Activated naive CD4-positive, alpha-beta T cell treated with anti-CD3 and anti-CD28 coated beads for 36 hours (primary cell): Measurements from ENCODE around the gene SDC1. TPM values are rescaled to one million over a fixed set of nuclear protein-coding genes. Genes with fewer than 3 reads are reported as not detected.

Experiments used
- CTCF ChIA-PET: fragments of 350-600 bp; sonication (Branson Sonifier 250); formaldehyde crosslinking; loops from one replicate; lab custom pipeline; 2021; ENCODE audit warnings: antibody characterized with exemption; lab: Charles Lee
- DNase-seq: peaks from one replicate; pipeline ENCODE4 v3.0.0-alpha.2; 2020
- H3K27ac Mint-ChIP-seq: one replicate; pipeline ENCODE4 v1.8.0; 2021; ENCODE audit warnings: mild to moderate bottlenecking, mixed read lengths
- H3K27me3 Mint-ChIP-seq: one replicate; pipeline ENCODE4 v1.8.0; 2021; ENCODE audit warnings: low read depth, mixed read lengths
- H3K36me3 Mint-ChIP-seq: one replicate; pipeline ENCODE4 v1.8.0; 2021; ENCODE audit warnings: low read depth, mixed read lengths
- H3K4me1 Mint-ChIP-seq: one replicate; pipeline ENCODE4 v1.8.0; 2021; ENCODE audit warnings: low read depth, mixed read lengths
- H3K4me3 Mint-ChIP-seq: one replicate; pipeline ENCODE4 v1.8.0; 2021; ENCODE audit warnings: mild to moderate bottlenecking, moderate library complexity, mixed read lengths
- H3K9me3 Mint-ChIP-seq: one replicate; pipeline ENCODE4 v1.8.0; 2021; ENCODE audit warnings: mixed read lengths
- intact Hi-C: fragments of 100-400 bp; cut with micrococcal nuclease; formaldehyde crosslinking; loops from one replicate; pipeline ENCODE4 v1.15.1; 2023
- total RNA-seq, 2 experiments: library from RNA; stranded (reverse); gene quantifications; one replicate each; pipeline ENCODE4 v1.2.3, GENCODE V29; 2021

The SDC1 gene
- total RNA-seq, 2 experiments from 2014 or later, result 0.67 TPM

DNA sequence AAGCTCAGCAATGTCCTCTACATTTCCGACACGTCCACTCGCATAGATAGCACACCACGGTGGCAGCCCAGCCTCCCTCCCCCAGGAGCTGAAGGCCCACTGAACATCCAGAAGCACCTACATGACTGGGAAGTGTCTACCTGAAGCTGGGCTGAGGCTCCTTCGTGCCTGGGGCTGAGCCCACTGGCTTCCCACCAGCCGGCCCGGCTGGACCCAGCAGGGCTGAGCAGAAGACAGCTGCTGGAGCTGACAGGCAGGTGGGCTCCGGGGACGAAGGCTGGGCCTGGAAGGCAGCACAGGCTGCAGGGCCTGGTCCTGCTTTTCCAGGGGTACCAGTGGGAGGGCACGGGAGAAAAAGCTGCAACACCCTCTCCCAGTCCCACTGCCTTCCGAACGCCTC is 13.5 kb downstream of the SDC1 start:
- intact Hi-C loops, result no loop called here
- Mint-ChIP-seq H3K4me3 (no peak overlapping the region), H3K4me1 (no peaks in the 10 kb centered on the region), H3K9me3 (no peaks in the 10 kb centered on the region), H3K27me3 (no peaks in the 10 kb centered on the region), H3K36me3 (no peaks in the 10 kb centered on the region), H3K27ac (no peak overlapping the region)
- no peak for DNase-seq
- CTCF ChIA-PET, result interaction anchor here (1.1 kb wide), 1 partner anchor 14 kb away, joined by 3 read pairs; no protein-coding TSS in a partner anchor

GRCh38 chr2:20210462-20210861 is 14.5 kb downstream of the SDC1 start:
- no peak overlapping the region for H3K27ac Mint-ChIP-seq
- no peaks in the 10 kb centered on the region for H3K9me3 Mint-ChIP-seq
- intact Hi-C loops, result no loop called here
- DNase-seq, result no peak
- no peaks in the 10 kb centered on the region for H3K36me3 Mint-ChIP-seq
- no peaks in the 10 kb centered on the region for H3K4me1 Mint-ChIP-seq
- CTCF ChIA-PET, result interaction anchor here (0.7 to 1.1 kb wide), 2 partner anchors 15 to 43 kb away, joined by 3 read pairs; no protein-coding TSS in a partner anchor
- H3K27me3 Mint-ChIP-seq, result no peaks in the 10 kb centered on the region
- no peak overlapping the region for H3K4me3 Mint-ChIP-seq

- Mint-ChIP-seq H3K27me3 (no peaks in the 10 kb centered on the region), H3K9me3 (no peaks in the 10 kb centered on the region)
- CTCF ChIA-PET, result no interaction called here
Measured at GRCh38 chr2:20209373-20210109, 15.4 kb downstream of the SDC1 start.

GRCh38 chr2:20208476-20208859 is 16.5 kb downstream of the SDC1 start:
- Mint-ChIP-seq H3K36me3 (no peaks in the 10 kb centered on the region), H3K27ac (no peak overlapping the region), H3K4me1 (no peaks in the 10 kb centered on the region), H3K4me3 (no peak overlapping the region), H3K27me3 (no peaks in the 10 kb centered on the region), H3K9me3 (no peaks in the 10 kb centered on the region)
- no peak for DNase-seq
- CTCF ChIA-PET, result no interaction called here
- intact Hi-C loops, result no loop called here

More at GRCh38 chr2:20209373-20210109, 15.4 kb downstream of the SDC1 start:
- no peak overlapping the region for H3K27ac Mint-ChIP-seq
- no peak overlapping the region for H3K4me3 Mint-ChIP-seq
- intact Hi-C loops, result no loop called here
- DNase-seq, result no peak
- H3K36me3 Mint-ChIP-seq, result no peaks in the 10 kb centered on the region
- H3K4me1 Mint-ChIP-seq, result no peaks in the 10 kb centered on the region

GRCh38 chr2:20207051-20207450 is 17.9 kb downstream of the SDC1 start:
- DNase-seq, result no peak
- no peak overlapping the region for H3K4me3 Mint-ChIP-seq
- no peaks in the 10 kb centered on the region for H3K27me3 Mint-ChIP-seq
- no peaks in the 10 kb centered on the region for H3K36me3 Mint-ChIP-seq
- H3K4me1 Mint-ChIP-seq, result no peaks in the 10 kb centered on the region
- CTCF ChIA-PET, result no interaction called here
- H3K9me3 Mint-ChIP-seq, result no peaks in the 10 kb centered on the region
- no peak overlapping the region for H3K27ac Mint-ChIP-seq
- intact Hi-C loops, result no loop called here

- no peaks in the 10 kb centered on the region for H3K4me1 Mint-ChIP-seq
- H3K4me3 Mint-ChIP-seq, result no peak overlapping the region
- H3K27me3 Mint-ChIP-seq, result no peaks in the 10 kb centered on the region
- H3K27ac Mint-ChIP-seq, result no peak overlapping the region
- intact Hi-C loops, result no loop called here
- no peak for DNase-seq
- H3K9me3 Mint-ChIP-seq, result no peaks in the 10 kb centered on the region
- no peaks in the 10 kb centered on the region for H3K36me3 Mint-ChIP-seq
- CTCF ChIA-PET, result no interaction called here
Measured at GRCh38 chr2:20205915-20206524, 18.9 kb downstream of the SDC1 start.

DNA sequence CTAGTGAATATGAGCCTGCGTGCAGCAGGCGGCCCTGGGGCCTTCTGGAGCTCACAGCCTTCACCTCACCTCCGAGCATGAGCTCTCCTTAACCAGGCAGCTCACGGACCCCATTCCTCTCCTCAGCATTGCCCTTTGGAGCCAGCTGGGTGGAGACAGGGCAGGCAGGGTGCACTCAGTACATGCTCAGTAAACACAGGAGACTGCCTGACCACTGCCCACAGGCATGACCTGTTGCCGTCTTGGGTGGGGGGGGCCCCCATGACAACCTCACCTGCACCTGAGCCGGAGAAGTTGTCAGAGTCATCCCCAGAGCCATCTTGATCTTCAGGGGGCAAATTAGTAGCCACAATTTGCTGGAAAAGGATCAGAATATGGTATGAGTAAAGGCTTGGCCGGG is 19.9 kb downstream of the SDC1 start:
- H3K9me3 Mint-ChIP-seq, result no peaks in the 10 kb centered on the region
- intact Hi-C loops, result no loop called here
- CTCF ChIA-PET, result no interaction called here
- H3K27ac Mint-ChIP-seq, result no peak overlapping the region
- DNase-seq, result no peak
- no peak overlapping the region for H3K4me3 Mint-ChIP-seq
- H3K36me3 Mint-ChIP-seq, result no peaks in the 10 kb centered on the region
- no peaks in the 10 kb centered on the region for H3K4me1 Mint-ChIP-seq
- H3K27me3 Mint-ChIP-seq, result no peaks in the 10 kb centered on the region

DNA sequence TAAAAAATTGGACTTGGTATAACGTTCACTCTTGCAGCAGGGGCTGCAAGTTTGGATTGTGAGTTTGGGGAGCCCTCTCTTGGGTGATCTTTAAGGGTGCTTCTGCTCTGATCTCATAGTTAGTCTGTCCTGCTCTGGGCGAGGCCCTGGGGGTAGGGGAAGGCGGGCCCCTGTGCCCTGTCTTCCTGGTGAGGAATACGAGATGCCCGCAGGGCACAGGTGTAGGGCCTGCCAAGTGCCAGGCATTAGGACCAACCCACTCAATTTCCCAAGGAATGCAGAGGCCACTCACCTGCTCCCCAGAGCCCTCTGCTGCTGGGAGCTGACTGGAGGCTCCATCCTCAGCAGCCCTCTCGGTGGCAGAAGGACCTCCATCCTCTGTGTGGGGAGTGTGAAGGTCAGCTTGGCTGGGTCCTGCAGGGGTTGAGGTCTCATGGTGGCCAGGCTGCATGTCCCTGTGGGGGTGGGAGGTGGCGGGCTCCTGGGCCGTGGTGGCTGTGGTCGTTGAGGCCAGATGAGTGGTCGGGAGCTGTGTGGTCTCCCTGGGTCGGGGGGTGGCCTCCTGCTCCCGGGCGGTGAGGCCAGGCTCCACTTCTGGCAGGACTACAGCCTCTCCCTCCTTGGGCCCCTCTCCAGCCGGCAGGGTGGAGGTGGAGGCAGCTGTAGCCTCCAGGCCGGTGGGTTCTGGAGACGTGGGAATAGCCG is 21.3 kb downstream of the SDC1 start:
- no peaks in the 10 kb centered on the region for H3K27me3 Mint-ChIP-seq
- no peaks in the 10 kb centered on the region for H3K36me3 Mint-ChIP-seq
- intact Hi-C loops, result no loop called here
- CTCF ChIA-PET, result no interaction called here
- H3K4me1 Mint-ChIP-seq, result no peaks in the 10 kb centered on the region
- DNase-seq, result no peak
- no peak overlapping the region for H3K4me3 Mint-ChIP-seq
- H3K27ac Mint-ChIP-seq, result no peak overlapping the region
- no peaks in the 10 kb centered on the region for H3K9me3 Mint-ChIP-seq

DNA sequence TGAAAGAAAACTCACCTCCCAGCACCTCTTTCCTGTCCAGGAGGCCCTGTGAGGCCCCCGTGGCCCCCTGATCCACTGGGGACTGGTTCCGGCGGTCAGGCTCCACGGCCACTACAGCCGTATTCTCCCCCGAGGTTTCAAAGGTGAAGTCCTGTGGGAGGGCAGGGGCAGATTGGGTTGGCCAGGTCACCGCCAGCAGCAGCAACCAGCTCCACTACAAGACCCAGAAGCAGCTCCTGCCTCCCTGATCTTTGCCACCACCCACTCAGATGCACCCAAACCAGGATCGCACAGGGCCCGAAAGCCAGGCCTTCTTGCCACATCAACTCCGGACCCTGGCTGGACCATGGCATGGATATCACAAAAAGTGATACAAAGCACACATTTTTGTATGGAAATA is 21.9 kb downstream of the SDC1 start:
- no peaks in the 10 kb centered on the region for H3K4me1 Mint-ChIP-seq
- no peaks in the 10 kb centered on the region for H3K9me3 Mint-ChIP-seq
- H3K36me3 Mint-ChIP-seq, result no peaks in the 10 kb centered on the region
- no peaks in the 10 kb centered on the region for H3K27me3 Mint-ChIP-seq
- CTCF ChIA-PET, result interaction anchor here (0.7 kb wide), 1 partner anchor 25 kb away, joined by 3 read pairs; no protein-coding TSS in a partner anchor
- intact Hi-C loops, result no loop called here
- DNase-seq, result no peak
- H3K4me3 Mint-ChIP-seq, result no peak overlapping the region
- H3K27ac Mint-ChIP-seq, result no peak overlapping the region

- Mint-ChIP-seq H3K4me3 (no peak overlapping the region), H3K27me3 (no peaks in the 10 kb centered on the region), H3K27ac (no peak overlapping the region), H3K36me3 (no peaks in the 10 kb centered on the region), H3K4me1 (no peaks in the 10 kb centered on the region), H3K9me3 (no peaks in the 10 kb centered on the region)
- DNase-seq, result no peak
- intact Hi-C loops, result no loop called here
- CTCF ChIA-PET, result no interaction called here
Measured at GRCh38 chr2:20201671-20202070, 23.3 kb downstream of the SDC1 start.

GRCh38 chr2:20200697-20201555 is 24.0 kb downstream of the SDC1 start:
- H3K27ac Mint-ChIP-seq, result no peak overlapping the region
- intact Hi-C loops, result no loop called here
- no peaks in the 10 kb centered on the region for H3K4me1 Mint-ChIP-seq
- no peaks in the 10 kb centered on the region for H3K27me3 Mint-ChIP-seq
- H3K4me3 Mint-ChIP-seq, result no peak overlapping the region
- H3K36me3 Mint-ChIP-seq, result no peaks in the 10 kb centered on the region
- H3K9me3 Mint-ChIP-seq, result no peaks in the 10 kb centered on the region
- CTCF ChIA-PET, result no interaction called here
- DNase-seq, result no peak

GRCh38 chr2:20199633-20200270 is 25.2 kb downstream of the SDC1 start:
- CTCF ChIA-PET, result no interaction called here
- H3K9me3 Mint-ChIP-seq, result no peaks in the 10 kb centered on the region

More at GRCh38 chr2:20199633-20200270, 25.2 kb downstream of the SDC1 start:
- no peaks in the 10 kb centered on the region for H3K4me1 Mint-ChIP-seq
- no peaks in the 10 kb centered on the region for H3K27me3 Mint-ChIP-seq
- intact Hi-C loops, result no loop called here
- no peak overlapping the region for H3K27ac Mint-ChIP-seq
- no peaks in the 10 kb centered on the region for H3K36me3 Mint-ChIP-seq
- H3K4me3 Mint-ChIP-seq, result no peak overlapping the region
- DNase-seq, result no peak
